Measurements from ENCODE around the gene MTARC2.

MTARC2 gene

DNA sequence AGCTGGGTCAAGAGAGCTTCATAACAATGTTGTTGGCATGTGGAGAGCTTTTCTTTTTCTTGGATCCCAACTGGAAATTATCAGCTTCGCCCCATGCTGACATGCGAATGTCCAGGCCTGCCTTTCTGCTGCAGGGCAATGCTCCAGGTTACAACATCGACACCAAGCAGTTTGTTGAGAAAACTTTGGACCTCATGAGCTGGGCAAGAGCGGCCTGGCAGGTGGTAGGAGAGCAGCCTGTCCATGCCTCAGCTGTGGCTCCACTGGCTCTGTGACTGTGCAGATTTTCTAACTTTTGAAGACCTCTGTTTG lies 80.0 kb downstream of the MTARC2 start:
- no peak for DNase-seq (ENCODE audit: low read depth)

DNA sequence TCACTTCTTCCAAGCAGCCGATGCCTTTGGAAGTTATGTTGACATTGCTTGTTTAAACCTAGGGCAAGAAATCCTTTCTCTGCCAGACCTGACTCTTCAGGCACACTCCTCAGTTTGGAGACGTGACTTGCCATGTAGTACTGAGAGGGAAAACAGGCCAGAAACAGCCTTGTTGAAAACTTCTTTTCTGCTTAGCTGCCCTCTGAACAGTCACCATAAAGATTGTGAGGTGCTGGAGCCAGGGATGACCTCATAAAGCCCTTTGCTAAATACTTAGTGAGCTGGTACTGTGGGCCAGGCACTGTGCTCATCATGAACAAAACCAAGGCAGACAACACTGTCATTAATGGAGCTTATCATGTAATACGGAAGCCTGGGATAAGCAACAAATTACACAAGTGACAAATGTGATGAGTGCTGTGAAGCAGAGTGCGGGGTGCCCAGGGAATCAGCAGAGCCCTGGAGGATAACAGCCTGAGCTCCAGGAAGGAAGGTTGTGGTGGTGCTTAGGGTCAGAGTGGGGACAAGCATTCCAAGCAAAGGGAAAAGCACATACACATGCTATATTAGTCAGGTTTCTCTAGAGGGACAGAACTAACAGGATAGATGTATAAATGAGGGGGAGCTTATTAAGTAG lies 80.9 kb downstream of the MTARC2 start:
- DNase-seq (ENCODE audit: low read depth), result no peak

DNA sequence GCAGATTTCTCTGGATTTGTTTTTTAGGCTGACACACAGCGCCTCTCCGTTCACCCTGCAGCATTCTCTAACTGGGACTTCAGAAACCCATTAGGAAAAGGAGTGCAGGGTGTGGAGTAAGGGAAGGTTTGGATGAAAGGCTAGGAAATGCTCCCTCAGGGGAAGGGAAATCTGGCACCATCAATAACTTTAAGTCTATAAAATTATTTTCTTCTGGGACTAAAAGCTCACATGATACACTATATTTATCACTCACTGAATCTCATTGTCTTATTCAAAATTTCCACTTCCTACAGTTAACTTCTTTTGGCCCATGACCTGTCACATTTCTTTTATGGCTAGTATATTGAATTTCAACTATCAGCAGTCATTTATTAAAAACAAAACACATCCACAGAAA lies 85.3 kb downstream of the MTARC2 start:
- no peak for DNase-seq (ENCODE audit: low read depth)
